NOMO-1 (cell line): ENCODE data around the gene LHFPL2.
"Not testable (repeated sequence)": the region's sequence is repeated elsewhere in the genome, so short reads cannot be mapped to it uniquely, and the experiment has no call there.

Experiments
- DNase-seq, 2 experiments: peaks; one replicate each; lab custom pipeline; 2025; ENCODE audit not compliant: unreplicated experiment in 2 of 2; lab: John Stamatoyannopoulos, UW

LHFPL2 gene

DNA sequence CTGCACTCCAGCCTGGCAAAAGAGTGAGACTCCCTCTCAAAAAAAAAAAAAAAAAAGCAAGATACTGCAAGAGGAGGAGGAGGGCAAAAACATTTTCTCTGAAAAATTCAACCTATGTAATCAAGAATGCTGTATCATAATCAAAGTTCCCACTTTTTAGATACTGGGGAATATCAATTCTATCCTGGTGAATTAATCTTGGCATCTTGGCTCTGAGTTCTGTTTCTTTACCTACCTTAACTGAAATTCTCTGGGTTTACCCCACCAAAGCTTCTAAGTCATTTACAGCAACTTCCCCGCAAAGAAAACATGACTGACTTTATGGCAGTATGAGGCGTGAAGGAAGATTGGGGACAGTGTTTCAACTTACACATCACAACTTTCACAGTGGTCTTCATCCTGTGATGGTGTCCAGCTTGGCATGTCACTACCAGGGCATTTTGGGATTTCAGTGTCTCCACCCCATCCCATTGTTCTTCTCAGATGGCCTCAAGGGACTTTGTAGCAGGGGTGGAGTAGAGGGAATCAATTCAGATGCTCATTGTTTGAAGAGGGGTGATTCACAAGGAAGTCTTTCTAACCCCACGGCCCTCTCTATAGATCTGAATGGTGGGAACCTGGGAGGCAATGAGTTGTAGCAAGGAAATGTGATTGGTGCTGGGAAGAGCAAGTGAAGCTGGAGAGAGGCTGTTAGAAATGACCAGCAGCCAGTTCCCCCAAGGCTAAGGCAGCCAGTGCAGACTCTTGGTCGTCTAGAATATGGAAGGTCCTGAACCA lies 157.7 kb downstream of the LHFPL2 start:
- DNase-seq = no peak

DNA sequence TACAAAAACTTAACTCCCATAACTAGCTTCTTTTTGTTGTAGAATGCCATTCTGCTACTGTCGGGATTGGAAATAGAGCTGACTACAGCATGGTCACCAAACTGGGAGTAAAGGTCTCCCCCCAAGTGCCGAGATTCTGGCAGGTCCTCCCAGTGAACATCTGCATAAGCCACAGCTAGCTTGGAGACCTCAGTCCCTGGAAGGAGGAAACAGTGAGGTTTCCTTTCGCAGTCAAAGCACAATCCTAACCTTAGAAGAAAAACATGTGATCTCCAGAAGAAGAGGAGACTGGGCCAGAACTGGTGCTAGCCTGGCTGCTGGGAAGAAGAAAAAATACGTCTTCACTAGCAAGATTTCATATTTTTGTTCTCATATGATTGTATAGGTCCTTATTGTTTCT lies 160.7 kb downstream of the LHFPL2 start:
- no peak for DNase-seq

DNA sequence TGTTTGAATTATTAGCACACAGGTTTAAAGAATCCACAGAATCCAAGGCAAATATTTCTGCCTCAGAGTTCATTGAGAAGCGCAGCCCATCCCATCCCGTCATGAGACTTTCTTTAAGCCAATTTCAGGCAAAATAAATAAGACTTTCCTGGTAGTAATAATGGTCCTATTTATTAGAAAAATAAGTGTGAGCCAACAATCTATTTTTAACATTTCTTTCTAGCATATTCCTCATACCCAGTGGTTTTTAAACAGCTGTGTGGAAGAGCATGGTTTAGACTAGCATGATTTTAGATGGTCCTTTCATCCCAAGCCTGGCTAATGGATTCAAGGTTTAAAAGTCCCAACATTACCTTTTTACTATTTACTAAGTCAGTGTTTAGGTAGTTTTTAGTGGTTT lies 162.4 kb downstream of the LHFPL2 start:
- no peak for DNase-seq

DNA sequence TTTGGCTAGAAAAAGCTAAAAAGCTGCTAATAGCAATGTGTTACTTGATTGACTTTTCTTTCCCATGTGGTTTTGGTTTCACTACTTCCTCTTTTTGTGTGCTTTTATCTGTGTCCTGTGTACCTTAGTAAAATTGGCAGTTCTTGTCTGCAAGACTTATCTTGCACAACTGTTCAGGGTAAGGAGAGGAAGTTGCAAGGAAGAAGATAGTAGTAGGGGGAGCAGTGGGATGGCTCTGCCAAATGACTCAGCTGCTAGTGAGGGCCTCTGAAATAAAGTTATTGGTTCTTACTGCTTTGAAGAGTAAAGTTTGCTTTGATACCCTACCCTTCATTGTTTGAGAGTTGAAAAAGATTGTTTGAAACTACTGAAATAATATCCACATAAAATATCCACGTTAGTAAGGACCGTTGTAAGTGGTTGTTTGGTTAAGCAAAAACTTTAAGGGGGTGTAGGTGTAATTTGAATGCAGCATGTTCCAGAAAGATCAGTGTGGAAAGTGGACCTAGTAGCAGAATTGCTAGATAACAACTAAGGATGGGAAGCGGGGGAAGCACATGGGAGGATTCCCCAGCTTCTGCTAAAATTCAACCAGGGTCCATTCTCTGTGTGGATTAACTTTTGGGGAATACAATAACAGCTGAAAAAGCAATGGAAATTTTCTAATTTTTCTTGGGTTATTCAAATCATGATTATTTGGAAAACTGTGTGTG lies 164.6 kb downstream of the LHFPL2 start:
- peak; percentile 94 to 99 for DNase-seq

DNA sequence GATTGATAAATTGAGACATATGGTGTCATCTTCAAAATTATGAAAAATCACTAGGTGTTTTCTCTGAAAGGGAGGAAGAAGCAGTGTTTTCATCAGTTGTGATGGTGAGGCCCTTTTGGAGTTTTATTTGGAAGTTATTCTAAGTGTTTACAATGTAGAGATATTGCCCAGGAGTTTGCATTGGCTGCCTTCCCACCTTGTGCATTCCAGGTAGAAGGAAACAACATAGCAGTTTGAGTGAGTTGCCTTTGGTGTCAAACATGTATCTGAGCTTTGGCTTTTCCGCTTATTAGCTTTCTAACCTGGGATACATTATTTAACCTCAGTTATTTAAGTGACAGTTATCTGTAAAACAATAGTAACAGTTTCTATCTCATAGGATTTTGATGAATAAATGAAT lies 165.6 kb downstream of the LHFPL2 start:
- no peak for DNase-seq

DNA sequence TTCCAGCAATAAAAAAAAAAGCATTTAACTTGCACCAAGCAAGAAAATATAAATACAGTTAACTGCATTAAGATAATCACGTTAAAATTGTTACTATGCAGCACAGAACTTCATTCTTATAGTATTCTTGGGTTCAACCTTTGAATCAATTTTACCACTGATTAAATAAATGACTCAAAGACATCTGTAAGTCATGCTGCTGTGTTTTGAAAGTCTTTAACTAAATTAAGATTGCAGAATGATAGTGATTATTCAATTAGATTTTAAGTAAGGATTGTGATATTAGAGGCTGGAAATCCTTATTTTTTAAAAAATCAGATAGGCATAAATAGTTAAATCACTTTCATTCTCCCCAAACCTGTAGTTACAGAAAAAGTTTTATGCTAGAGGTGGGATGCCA lies 171.8 kb downstream of the LHFPL2 start:
- no peak for DNase-seq

GRCh38 chr5:78475370-78475769 lies 173.2 kb downstream of the LHFPL2 start:
- no peak for DNase-seq

- no peak for DNase-seq
Measured at GRCh38 chr5:78473751-78474150, 174.8 kb downstream of the LHFPL2 start.

GRCh38 chr5:78472469-78473106 lies 176.0 kb downstream of the LHFPL2 start:
- no peak for DNase-seq

- no peak for DNase-seq
Measured at GRCh38 chr5:78471896-78472295, 176.7 kb downstream of the LHFPL2 start.

DNA sequence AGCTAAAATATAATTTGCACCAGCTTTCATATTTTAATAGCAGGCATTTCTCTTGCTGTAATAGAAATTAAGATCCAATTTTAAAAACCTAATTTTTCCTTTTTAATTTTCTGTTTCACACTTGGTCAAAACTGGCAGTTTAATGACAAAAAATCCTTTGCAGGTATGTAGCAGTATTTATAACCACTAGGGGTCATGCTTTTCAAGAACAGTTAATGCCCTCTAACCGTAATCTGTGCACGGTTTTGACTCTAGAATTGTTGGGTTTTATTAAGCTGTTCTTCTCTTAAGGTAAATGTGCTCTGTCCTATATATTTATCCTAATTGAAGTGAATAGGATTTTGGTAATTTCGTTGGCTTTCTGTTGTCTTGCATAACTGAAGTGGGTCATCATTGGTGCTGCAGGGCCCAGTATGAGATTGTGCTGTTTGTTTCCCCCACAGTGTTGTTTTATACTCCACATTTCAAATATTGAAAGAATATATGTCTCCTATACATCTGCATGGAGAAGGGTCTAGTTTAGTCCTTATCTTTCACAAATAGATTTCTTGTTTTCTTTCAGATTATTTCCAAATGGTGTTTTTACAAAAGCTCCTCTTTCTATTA lies 180.7 kb downstream of the LHFPL2 start:
- DNase-seq = peak in 1 of 2 experiments; percentile 47

DNA sequence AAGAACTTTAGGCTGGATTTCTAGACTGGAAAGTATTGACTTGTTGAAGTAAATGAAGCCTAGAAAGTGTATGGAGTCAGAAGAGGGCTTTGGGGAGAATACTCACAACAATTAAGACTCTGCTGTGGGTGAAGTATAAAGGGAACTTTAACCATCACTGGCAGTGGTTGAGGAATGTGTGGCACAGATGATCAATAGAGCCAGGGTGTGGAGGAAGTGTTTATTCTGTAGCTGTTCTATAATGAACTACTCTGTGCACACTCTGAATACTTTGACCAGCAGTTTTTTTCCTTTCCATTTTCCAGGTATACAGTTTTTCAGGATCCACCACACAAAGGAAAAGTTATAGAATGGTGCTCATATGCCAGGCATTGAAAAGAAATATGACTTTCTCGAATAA lies 181.4 kb downstream of the LHFPL2 start:
- DNase-seq = no peak

DNA sequence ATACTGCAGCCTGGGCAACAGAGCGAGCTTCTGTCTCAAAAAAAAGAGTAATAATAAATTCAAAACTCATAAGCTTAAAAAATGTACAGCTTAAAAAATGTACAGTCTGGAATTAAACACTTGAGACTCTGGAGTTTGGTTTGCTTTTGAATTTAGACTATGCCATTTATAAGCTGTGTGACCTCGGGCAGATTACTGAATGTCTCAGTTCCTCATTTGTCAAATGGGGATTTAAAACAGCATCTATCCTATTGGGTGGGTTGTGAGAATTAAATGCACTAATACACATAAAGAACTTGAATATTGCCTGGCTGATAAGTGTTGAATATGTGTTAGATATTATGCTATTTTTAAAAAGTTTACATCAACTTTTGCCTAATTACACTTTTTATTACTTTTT lies 189.7 kb downstream of the LHFPL2 start:
- DNase-seq = no peak

DNA sequence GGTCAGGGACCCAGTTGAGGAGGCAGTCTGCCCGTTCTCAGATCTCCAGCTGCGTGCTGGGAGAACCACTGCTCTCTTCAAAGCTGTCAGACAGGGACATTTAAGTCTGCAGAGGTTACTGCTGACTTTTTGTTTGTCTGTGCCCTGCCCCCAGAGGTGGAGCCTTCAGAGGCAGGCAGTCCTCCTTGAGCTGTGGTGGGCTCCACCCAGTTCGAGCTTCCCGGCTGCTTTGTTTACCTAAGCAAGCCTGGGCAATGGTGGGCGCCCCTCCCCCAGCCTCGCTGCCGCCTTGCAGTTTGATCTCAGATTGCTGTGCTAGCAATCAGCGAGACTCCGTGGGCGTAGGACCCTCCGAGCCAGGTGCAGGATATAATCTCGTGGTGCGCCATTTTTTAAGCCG lies 191.1 kb downstream of the LHFPL2 start:
- DNase-seq = not testable (repeated sequence)

DNA sequence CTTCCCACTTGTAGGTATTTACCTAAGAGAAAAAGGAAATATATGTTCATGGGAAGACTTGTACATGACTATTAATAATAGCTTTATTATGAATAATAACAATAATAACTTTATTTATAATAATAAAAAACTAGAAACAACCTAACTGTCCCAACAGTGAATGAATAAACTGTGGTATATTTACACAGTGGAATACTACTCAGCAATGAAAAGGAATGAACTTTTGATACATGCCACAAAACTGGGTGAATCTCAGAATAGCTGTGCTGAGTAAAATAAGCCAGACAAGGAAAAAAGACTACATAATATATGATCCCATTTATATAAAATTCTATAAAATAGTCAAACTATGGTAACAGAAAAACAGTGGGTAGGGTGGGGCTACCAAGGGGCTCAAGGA lies 199.5 kb downstream of the LHFPL2 start:
- no peak for DNase-seq

DNA sequence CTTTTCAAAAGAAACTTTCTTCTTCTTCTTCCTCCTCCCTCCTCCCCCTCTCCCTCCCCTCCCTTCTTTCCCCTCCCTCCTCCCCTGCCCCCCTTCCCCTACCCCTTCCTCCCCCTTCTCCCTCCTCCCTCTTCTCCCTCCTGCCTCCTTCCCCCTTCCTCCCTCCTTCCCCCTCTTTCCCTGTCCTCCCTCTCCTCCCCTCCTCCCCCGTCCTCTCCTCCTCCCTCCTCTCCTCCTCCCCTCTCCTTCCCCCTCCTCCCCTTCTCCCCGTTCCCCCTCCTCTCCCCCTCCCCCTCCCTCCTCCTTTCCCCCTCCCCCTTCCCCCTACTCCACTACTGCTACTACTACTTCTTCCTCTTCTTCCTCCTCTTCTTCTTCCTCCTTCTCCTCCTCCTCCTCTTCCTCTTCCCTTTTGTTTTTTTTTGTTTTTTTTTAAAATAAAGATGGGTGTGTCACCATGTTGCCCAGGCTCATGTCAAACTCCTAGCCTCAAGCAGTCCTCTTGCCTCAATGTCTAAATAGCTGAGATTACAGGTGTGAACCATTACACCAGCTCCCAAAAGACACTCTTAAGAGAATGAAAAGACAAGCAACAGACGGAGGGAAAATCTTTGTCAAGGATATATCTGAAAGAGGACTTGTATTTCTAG lies 200.7 kb downstream of the LHFPL2 start:
- DNase-seq = no peak
